ENCODE results near the gene MAP3K14. TPM values are rescaled to one million over a fixed set of nuclear protein-coding genes. Genes with fewer than 3 reads are reported as not detected.

The MAP3K14 gene
- total and polyA plus RNA-seq, 12 donors: 6.7 to 24.1 (median 12.6) TPM

- Histone ChIP-seq H3K36me3 (no peaks in the 10 kb centered on the region), H3K4me1 (peaks cover 0 to 31% (median 8%) of the 10 kb centered on the region in 9 donors), H3K27me3 (no peaks in the 10 kb centered on the region), H3K4me3 (no peak overlapping the region), H3K27ac (no peak overlapping the region), H3K9me3 (no peaks in the 10 kb centered on the region)
- intact Hi-C loops (cut with DNase I): loop anchor here in 2 of 10 donors (5.0 kb wide), 2 partner anchors 40 to 45 kb away; no protein-coding TSS in a partner anchor
- ATAC-seq: no peak
- no peak for DNase-seq
- no peak for TF ChIP-seq CTCF (IDR thresholded peaks at IDR 0.05)
- WGBS, 2 donors: 93 to 96% methylated on average over 2 of the region's 2 CpGs
Observed at GRCh38 chr17:45322168-45322567, 5.3 kb upstream of the MAP3K14 start.

- Histone ChIP-seq H3K36me3 (no peaks in the 10 kb centered on the region), H3K9me3 (no peaks in the 10 kb centered on the region), H3K27ac (peak overlapping the region in 5 of 10 donors; percentile 13 to 48 (median 21)), H3K4me1 (peaks cover 0 to 35% (median 9%) of the 10 kb centered on the region in 9 donors), H3K27me3 (no peaks in the 10 kb centered on the region), H3K4me3 (no peak overlapping the region)
- 35 to 42% methylated on average over 1 of the region's 1 CpG for WGBS, 2 donors
- TF ChIP-seq CTCF (IDR thresholded peaks at IDR 0.05): no peak
- no peak for ATAC-seq
- intact Hi-C loops (cut with DNase I): loop anchor here in 2 of 10 donors (5.0 kb wide), 2 partner anchors 41 to 46 kb away; no protein-coding TSS in a partner anchor
- no peak for DNase-seq
Observed at GRCh38 chr17:45320931-45321461, 4.2 kb upstream of the MAP3K14 start.

- Histone ChIP-seq H3K4me3 (no peak overlapping the region), H3K27ac (peak overlapping the region in 3 of 10 donors; percentile 18 to 48 (median 29)), H3K9me3 (no peaks in the 10 kb centered on the region), H3K27me3 (no peaks in the 10 kb centered on the region), H3K36me3 (no peaks in the 10 kb centered on the region), H3K4me1 (peaks cover 0 to 40% (median 14%) of the 10 kb centered on the region in 9 donors)
- intact Hi-C loops (cut with DNase I): loop anchor here in 2 of 10 donors (5.0 kb wide), 2 partner anchors 42 to 47 kb away; no protein-coding TSS in a partner anchor
- TF ChIP-seq CTCF (IDR thresholded peaks at IDR 0.05): no peak
- DNase-seq: no peak
- 93 to 94% methylated on average over 5 of the region's 5 CpGs for WGBS, 2 donors
- ATAC-seq: no peak
Observed at GRCh38 chr17:45320349-45320930, 3.6 kb upstream of the MAP3K14 start.

- no peaks in the 10 kb centered on the region for H3K27me3 ChIP-seq
- ATAC-seq (no peak), DNase-seq (no peak)
- no peaks in the 10 kb centered on the region for H3K36me3 ChIP-seq
- peaks cover 0 to 52% (median 26%) of the 10 kb centered on the region in 9 donors for H3K4me1 ChIP-seq
- peak overlapping the region in 1 of 10 donors; percentile 18 for H3K27ac ChIP-seq
- 92 to 95% methylated on average over 5 of the region's 5 CpGs for WGBS, 2 donors
- intact Hi-C loops (cut with DNase I): loop anchor here in 5 of 10 donors (5.0 to 10.0 kb wide), 4 partner anchors 53 to 174 kb away; partner anchors contain the start of genes FMNL1 (in 1 of the 5) and HEXIM1 (in 1 of the 5)
- no peak overlapping the region for H3K4me3 ChIP-seq
- no peak for TF ChIP-seq CTCF (IDR thresholded peaks at IDR 0.05)
- H3K9me3 ChIP-seq: no peaks in the 10 kb centered on the region
Observed at GRCh38 chr17:45319239-45319703, 2.5 kb upstream of the MAP3K14 start.
